MM.1S (cell line): Measurements from ENCODE around the gene TLCD3B.

Experiments used
- EZH2 ChIP-seq: fragments of 300-600 bp; sonication (generic); optimal IDR thresholded peaks from 2 replicates; pipeline ENCODE3; 2017; ENCODE audit warnings: low read depth, mild to moderate bottlenecking, antibody characterized with exemption, low read length, mixed read lengths
- EZH2phosphoT487 ChIP-seq: fragments of 300-600 bp; sonication (generic); IDR thresholded peaks from 2 replicates; pipeline ENCODE4 v1.6.1; 2018; ENCODE audit warnings: antibody characterized with exemption, low read length
- TF ChIP-seq, protein P1 (sequence below): fragments of 300-600 bp; sonication (generic); IDR thresholded peaks from 2 replicates; pipeline ENCODE4 v1.5.1; 2016; ENCODE audit warnings: antibody characterized with exemption, low read length, mixed read lengths

DNA sequence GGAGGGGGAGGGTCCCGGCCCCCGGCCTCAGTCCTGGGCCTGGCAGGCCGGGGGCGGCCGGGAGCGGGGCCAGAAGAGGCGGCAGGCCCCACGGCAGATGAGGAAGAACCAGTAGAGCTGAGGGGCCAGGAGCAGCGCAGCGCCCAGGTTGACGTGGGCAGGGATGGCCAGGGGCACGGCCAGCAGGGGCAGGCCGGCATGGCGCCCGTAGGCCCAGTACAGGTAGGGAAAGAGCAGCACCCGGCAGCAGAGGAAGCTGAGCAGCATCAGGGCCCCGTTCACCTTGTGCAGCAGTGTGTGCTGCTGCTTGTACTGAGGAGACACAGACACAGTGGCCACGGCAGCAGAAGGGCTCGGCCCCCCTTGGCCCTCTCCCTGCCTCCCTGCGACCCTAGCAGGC is 5.9 kb downstream of the TLCD3B start:
- TF ChIP-seq, protein P1, sequence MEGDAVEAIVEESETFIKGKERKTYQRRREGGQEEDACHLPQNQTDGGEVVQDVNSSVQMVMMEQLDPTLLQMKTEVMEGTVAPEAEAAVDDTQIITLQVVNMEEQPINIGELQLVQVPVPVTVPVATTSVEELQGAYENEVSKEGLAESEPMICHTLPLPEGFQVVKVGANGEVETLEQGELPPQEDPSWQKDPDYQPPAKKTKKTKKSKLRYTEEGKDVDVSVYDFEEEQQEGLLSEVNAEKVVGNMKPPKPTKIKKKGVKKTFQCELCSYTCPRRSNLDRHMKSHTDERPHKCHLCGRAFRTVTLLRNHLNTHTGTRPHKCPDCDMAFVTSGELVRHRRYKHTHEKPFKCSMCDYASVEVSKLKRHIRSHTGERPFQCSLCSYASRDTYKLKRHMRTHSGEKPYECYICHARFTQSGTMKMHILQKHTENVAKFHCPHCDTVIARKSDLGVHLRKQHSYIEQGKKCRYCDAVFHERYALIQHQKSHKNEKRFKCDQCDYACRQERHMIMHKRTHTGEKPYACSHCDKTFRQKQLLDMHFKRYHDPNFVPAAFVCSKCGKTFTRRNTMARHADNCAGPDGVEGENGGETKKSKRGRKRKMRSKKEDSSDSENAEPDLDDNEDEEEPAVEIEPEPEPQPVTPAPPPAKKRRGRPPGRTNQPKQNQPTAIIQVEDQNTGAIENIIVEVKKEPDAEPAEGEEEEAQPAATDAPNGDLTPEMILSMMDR: no peak
- TF ChIP-seq EZH2 (no peak), EZH2phosphoT487 (no peak)
